Prostate gland (tissue), 1 donor: ENCODE data around the gene KIAA1671.

Source experiments
- POLR2A ChIP-seq: fragments of 450-650 bp; IDR thresholded peaks from one replicate; pipeline ENCODE4 v1.6.1; 2016; ENCODE audit warnings: antibody characterized with exemption, mild to moderate bottlenecking
- POLR2AphosphoS5 ChIP-seq: sonication (generic); formaldehyde crosslinking; IDR thresholded peaks from one replicate; pipeline ENCODE4 v1.6.1; 2017; ENCODE audit warnings: antibody characterized with exemption

DNA sequence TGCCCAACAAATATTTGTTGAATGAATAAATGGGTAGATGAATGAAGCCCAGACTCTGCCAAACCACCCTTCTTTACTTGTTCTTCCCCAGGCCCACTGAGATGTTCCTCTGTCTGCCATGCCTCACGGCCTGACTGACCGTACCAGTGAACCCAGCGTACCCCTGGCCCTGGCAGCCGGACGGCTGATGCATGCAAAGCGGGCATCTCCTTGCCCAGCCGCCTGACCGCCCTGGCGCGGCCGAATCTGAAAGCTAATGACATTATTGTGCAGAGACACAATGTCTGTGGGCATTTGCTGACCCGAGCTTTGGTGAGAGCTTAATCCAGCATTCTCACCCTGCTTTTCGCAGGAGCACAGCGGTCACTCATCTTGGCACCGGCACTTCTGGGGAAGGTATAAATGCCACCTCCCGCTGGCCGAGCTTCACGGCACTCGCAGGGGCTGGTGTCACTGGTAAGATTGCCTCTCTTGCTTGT is 266.7 kb downstream of the KIAA1671 start, which contains the start of gene CRYBB2:
- no peak for TF ChIP-seq POLR2A
- TF ChIP-seq POLR2AphosphoS5: no peak
